BE2C (cell line): ENCODE measurements around the gene HMX2.

Experiments used
- DNase-seq: peaks from one replicate; pipeline ENCODE4 v3.0.0-alpha.2; 2020
- H3K27me3 ChIP-seq: fragments of 250-450 bp; sonication (Bioruptor Pico); 2 replicates; pipeline ENCODE4 v1.5.1; 2020; ENCODE audit warnings: mild to moderate bottlenecking
- H3K36me3 ChIP-seq: fragments of 250-450 bp; sonication (Bioruptor Pico); 2 replicates; pipeline ENCODE4 v1.5.1; 2020; ENCODE audit warnings: mild to moderate bottlenecking
- H3K4me1 ChIP-seq: fragments of 250-450 bp; sonication (Bioruptor Pico); 2 replicates; pipeline ENCODE4 v1.5.1; 2020
- H3K4me3 ChIP-seq: 2 replicates; pipeline ENCODE4 v1.5.1; 2011; ENCODE audit warnings: low read depth, low read length
- H3K9me3 ChIP-seq: fragments of 250-450 bp; sonication (Bioruptor Pico); 2 replicates; pipeline ENCODE4 v1.5.1; 2020
- CTCF ChIP-seq: IDR thresholded peaks from 2 replicates; pipeline ENCODE4 v1.5.1; 2012; ENCODE audit warnings: mild to moderate bottlenecking, low read depth, low read length

The HMX2 gene

GRCh38 chr10:123194056-123194455 is 46.1 kb downstream of the HMX2 start:
- H3K36me3 ChIP-seq: no peaks in the 10 kb centered on the region; the same call in 1 of the 2 replicates
- no peak for TF ChIP-seq CTCF
- no peaks in the 10 kb centered on the region for H3K27me3 ChIP-seq
- H3K9me3 ChIP-seq: no peaks in the 10 kb centered on the region
- no peak overlapping the region for H3K4me3 ChIP-seq
- DNase-seq: no peak
- H3K4me1 ChIP-seq: no peaks in the 10 kb centered on the region
